T-helper 1 cell (primary cell): ENCODE measurements around the gene RGS11.

Source experiments
- DNase-seq, 5 donors: peaks; one replicate each; pipeline ENCODE4 v3.0.0-alpha.2; 2012 to 2020

Gene RGS11

DNA sequence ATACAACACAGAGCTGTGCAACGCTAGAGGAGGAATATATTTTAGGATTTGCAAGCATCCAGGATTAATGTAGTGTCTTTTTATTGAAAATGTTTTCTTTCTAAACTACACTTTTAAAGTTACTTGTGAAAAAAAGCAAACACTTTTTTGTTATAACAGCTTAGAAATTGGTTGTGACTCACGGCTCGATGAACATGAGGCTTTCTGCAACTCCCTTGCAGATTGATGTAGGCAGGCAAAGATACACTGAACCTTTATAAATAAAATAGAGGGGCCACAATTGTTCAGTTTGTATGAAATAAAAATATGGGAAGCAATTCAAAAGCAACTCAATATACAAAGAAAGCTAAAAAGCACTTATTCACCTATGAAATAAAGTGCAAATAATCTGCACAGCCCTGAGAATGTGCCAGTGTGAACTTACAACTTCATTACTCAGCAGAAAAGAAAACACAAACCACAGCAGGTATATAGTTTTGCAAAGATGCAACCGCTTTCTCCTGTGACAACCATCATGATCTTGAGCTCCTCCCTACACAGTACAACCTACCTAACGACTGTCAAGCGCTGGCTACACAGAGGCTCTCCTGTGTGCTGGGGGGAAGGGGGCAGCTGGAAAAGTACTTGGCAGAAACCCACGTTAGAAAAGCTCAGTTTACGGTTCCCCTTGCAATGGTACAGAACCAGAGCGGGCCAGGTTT is 47.4 kb downstream of the RGS11 start:
- DNase-seq: peak in 1 of 5 donors; percentile 31

- DNase-seq: no peak
These were observed 55.7 kb downstream of the RGS11 start for GRCh38 chr16:220021-220420.
